HT1080 (cell line): ENCODE measurements around the gene ATN1. TPM values are rescaled to one million over a fixed set of nuclear protein-coding genes. Genes with fewer than 3 reads are reported as not detected.

Source experiments
- DNase-seq: peaks from one replicate; pipeline ENCODE4 v3.0.0-alpha.2; 2015; ENCODE audit warnings: low read depth
- total RNA-seq: library from RNA; depleted of rRNA; stranded (reverse); fragments of >200 nt; shearing (Covaris generic); gene quantifications from 2 replicates; pipeline ENCODE4 v1.2.3, GENCODE V29; 2014

Gene ATN1
- total RNA-seq, 1 experiment from 2014 or later, result 11.6 TPM

GRCh38 chr12:6925540-6926279 lies 2.0 kb upstream of the ATN1 start:
- peak; percentile 91 for DNase-seq

GRCh38 chr12:6928022-6928702 lies 403 bp downstream of the ATN1 start:
- DNase-seq, result no peak

- no peak for DNase-seq
Measured at GRCh38 chr12:6928703-6929407, 1.1 kb downstream of the ATN1 start.

- DNase-seq, result no peak
Measured at GRCh38 chr12:6929466-6930452, 2.0 kb downstream of the ATN1 start.

- DNase-seq, result no peak
Measured at GRCh38 chr12:6932766-6933165, 5.0 kb downstream of the ATN1 start.

- DNase-seq, result no peak
Measured at GRCh38 chr12:6934110-6934509, 6.4 kb downstream of the ATN1 start.

GRCh38 chr12:6935371-6936193 lies 7.8 kb downstream of the ATN1 start:
- no peak for DNase-seq

- no peak for DNase-seq
Measured at GRCh38 chr12:6936194-6936635, 8.5 kb downstream of the ATN1 start.

- no peak for DNase-seq
Measured at GRCh38 chr12:6936636-6937480, 9.1 kb downstream of the ATN1 start.

- DNase-seq, result peak; percentile 93
Measured at GRCh38 chr12:6937481-6938352, 10.0 kb downstream of the ATN1 start.

GRCh38 chr12:6938353-6939190 lies 10.8 kb downstream of the ATN1 start:
- no peak for DNase-seq

- DNase-seq, result no peak
Measured at GRCh38 chr12:6939191-6939540, 11.4 kb downstream of the ATN1 start.

- DNase-seq, result no peak
Measured at GRCh38 chr12:6941267-6941666, 13.5 kb downstream of the ATN1 start.

GRCh38 chr12:6941782-6942181 lies 14.0 kb downstream of the ATN1 start:
- DNase-seq, result no peak

GRCh38 chr12:6942331-6942665 lies 14.5 kb downstream of the ATN1 start:
- DNase-seq, result peak; percentile 47

- no peak for DNase-seq
Measured at GRCh38 chr12:6943389-6943721, 15.6 kb downstream of the ATN1 start.

GRCh38 chr12:6943722-6944380 lies 16.1 kb downstream of the ATN1 start, which contains the start of the genes C12orf57 and RNU7-1:
Gene C12orf57, plus strand, starts transcription at chr12:6944022. Its CDS starts 100 bp downstream, at chr12:6944122.
Gene RNU7-1, plus strand, starts transcription at chr12:6943816.
- peak; percentile 99 for DNase-seq
